CD14-positive monocyte (primary cell): Measurements from ENCODE around the gene IL17B. TPM values are rescaled to one million over a fixed set of nuclear protein-coding genes. Genes with fewer than 3 reads are reported as not detected.

Experiments used
- DNase-seq, 3 donors: peaks; one replicate each; pipeline ENCODE4 v3.0.0-alpha.2; 2011 to 2022
- H2AFZ ChIP-seq: 2 replicates; pipeline ENCODE4 v1.6.0; 2012; ENCODE audit warnings: mild to moderate bottlenecking, low read depth, low read length, inconsistent platforms; ENCODE audit not compliant: insufficient read depth, poor library complexity, severe bottlenecking
- H3K27ac ChIP-seq, 2 donors: 1 replicate in 1 of 2; 2 replicates in 1 of 2; pipeline ENCODE4 v1.5.1; 2012 to 2013; ENCODE audit warnings: low read length in 2 of 2, control low read depth in 1 of 2, inconsistent platforms in 1 of 2, low read depth in 1 of 2, mild to moderate bottlenecking in 1 of 2
- H3K27me3 ChIP-seq, 2 donors: one replicate each; pipeline versions ENCODE4 v1.6.0 to v1.6.1; 2011 to 2013; ENCODE audit warnings: low read length in 2 of 2; ENCODE audit not compliant: control insufficient read depth in 2 of 2, insufficient read depth in 2 of 2
- H3K36me3 ChIP-seq, 2 donors: replicated peaks in 1 of 2; 1 replicate in 1 of 2; 2 replicates in 1 of 2; pipeline versions ENCODE4 v1.5.1 to v1.6.1; 2012 to 2013; ENCODE audit warnings: low read length in 2 of 2, control low read depth in 1 of 2, inconsistent platforms in 1 of 2, mild to moderate bottlenecking in 1 of 2; ENCODE audit not compliant: insufficient read depth in 2 of 2, control insufficient read depth in 1 of 2
- H3K4me1 ChIP-seq, 2 donors: 1 replicate in 1 of 2; 2 replicates in 1 of 2; pipeline versions ENCODE4 v1.5.1 to v1.6.1; 2012 to 2013; ENCODE audit warnings: low read length in 2 of 2, control low read depth in 1 of 2, inconsistent platforms in 1 of 2, mild to moderate bottlenecking in 1 of 2, moderate library complexity in 1 of 2; ENCODE audit not compliant: insufficient read depth in 2 of 2, control insufficient read depth in 1 of 2
- H3K4me2 ChIP-seq: replicated peaks from 2 replicates; pipeline ENCODE3; 2012; ENCODE audit warnings: low read length, moderate library complexity, mild to moderate bottlenecking; ENCODE audit not compliant: poor library complexity, severe bottlenecking; ENCODE audit errors: extremely low read depth
- H3K4me3 ChIP-seq, 3 experiments: fragments of 200-600 bp in 1 of 3; sonication (generic) in 1 of 3; replicated peaks in 1 of 3; 1 replicate in 2 of 3; 2 replicates in 1 of 3; pipeline ENCODE4 v1.5.1; 2011 to 2013; ENCODE audit warnings: low read length in 3 of 3, mild to moderate bottlenecking in 3 of 3, control low read depth in 2 of 3, low read depth in 2 of 3, inconsistent platforms in 1 of 3, moderate library complexity in 1 of 3
- H3K79me2 ChIP-seq: 2 replicates; pipeline ENCODE4 v1.6.0; 2012; ENCODE audit warnings: mild to moderate bottlenecking, control low read depth, inconsistent platforms, low read length, moderate library complexity; ENCODE audit not compliant: insufficient read depth
- H3K9ac ChIP-seq: 2 replicates; pipeline ENCODE4 v1.6.0; 2017; ENCODE audit warnings: low read length, mild to moderate bottlenecking; ENCODE audit not compliant: insufficient read depth, poor library complexity, severe bottlenecking
- H3K9me3 ChIP-seq, 2 donors: replicated peaks in 1 of 2; 1 replicate in 1 of 2; 2 replicates in 1 of 2; pipeline versions ENCODE4 v1.5.1 to v1.6.1; 2012 to 2013; ENCODE audit warnings: low read length in 2 of 2, control low read depth in 1 of 2; ENCODE audit not compliant: control insufficient read depth in 1 of 2, insufficient read depth in 1 of 2
- H4K20me1 ChIP-seq: 2 replicates; pipeline ENCODE4 v1.6.0; 2012; ENCODE audit warnings: mild to moderate bottlenecking, low read length, control low read depth, moderate library complexity; ENCODE audit not compliant: insufficient read depth
- H3K27ac Mint-ChIP-seq, 7 donors: one replicate each; pipeline ENCODE4 v1.8.0; 2020; ENCODE audit warnings: mild to moderate bottlenecking in 7 of 7, mixed read lengths in 7 of 7, moderate library complexity in 6 of 7, inconsistent platforms in 2 of 7
- H3K27me3 Mint-ChIP-seq, 3 donors: one replicate each; pipeline ENCODE4 v1.8.0; 2021 to 2022; ENCODE audit warnings: low read depth in 3 of 3, mild to moderate bottlenecking in 3 of 3, mixed read lengths in 3 of 3, moderate library complexity in 3 of 3, inconsistent platforms in 1 of 3
- H3K36me3 Mint-ChIP-seq, 2 donors: one replicate each; pipeline ENCODE4 v1.8.0; 2020; ENCODE audit warnings: mixed read lengths in 2 of 2, inconsistent platforms in 1 of 2, mild to moderate bottlenecking in 1 of 2
- H3K4me1 Mint-ChIP-seq: one replicate; pipeline ENCODE4 v1.8.0; 2020; ENCODE audit warnings: mild to moderate bottlenecking, mixed read lengths
- H3K4me3 Mint-ChIP-seq, 2 donors: one replicate each; pipeline ENCODE4 v1.8.0; 2020; ENCODE audit warnings: mild to moderate bottlenecking in 2 of 2, mixed read lengths in 2 of 2, moderate library complexity in 1 of 2
- H3K9me3 Mint-ChIP-seq, 7 donors: one replicate each; pipeline ENCODE4 v1.8.0; 2020 to 2022; ENCODE audit warnings: mixed read lengths in 7 of 7, mild to moderate bottlenecking in 6 of 7, moderate library complexity in 6 of 7, inconsistent platforms in 2 of 7
- WGBS: methylation state at CpG from one replicate; pipeline ENCODE4 v1.1.5; 2013; ENCODE audit warnings: missing lambda C conversion rate; ENCODE audit not compliant: insufficient coverage; 5-methylcytosine and 5-hydroxymethylcytosine counted together
- intact Hi-C, 2 donors: fragments of 100-400 bp; cut with micrococcal nuclease; formaldehyde crosslinking; loops; one replicate each; pipeline versions ENCODE4 v1.15.0 to v1.15.1; 2023
- polyA plus RNA-seq, 3 donors: library from polyadenylated mRNA; depleted of rRNA in 1 of 3; unstranded in 2 of 3; stranded (reverse) in 1 of 3; fragments of 300-500 nt in 2 of 3; fragments of >200 nt in 1 of 3; fragmentation: Illumina TruSeq in 2 of 3; gene quantifications; 1 replicate in 2 of 3; 2 replicates in 1 of 3; pipeline ENCODE4 v1.2.3, GENCODE V29; 2012 to 2021
- TF ChIP-seq, protein P1 (sequence below): fragments of 200-600 bp; IDR thresholded peaks from one replicate; pipeline ENCODE4 v1.8.0; 2022; ENCODE audit warnings: antibody characterized with exemption, mild to moderate bottlenecking

The IL17B gene
- polyA plus RNA-seq, 3 donors = not detected

GRCh38 chr5:149341876-149342275 is 37.2 kb downstream of the IL17B start:
- TF ChIP-seq, protein P1, sequence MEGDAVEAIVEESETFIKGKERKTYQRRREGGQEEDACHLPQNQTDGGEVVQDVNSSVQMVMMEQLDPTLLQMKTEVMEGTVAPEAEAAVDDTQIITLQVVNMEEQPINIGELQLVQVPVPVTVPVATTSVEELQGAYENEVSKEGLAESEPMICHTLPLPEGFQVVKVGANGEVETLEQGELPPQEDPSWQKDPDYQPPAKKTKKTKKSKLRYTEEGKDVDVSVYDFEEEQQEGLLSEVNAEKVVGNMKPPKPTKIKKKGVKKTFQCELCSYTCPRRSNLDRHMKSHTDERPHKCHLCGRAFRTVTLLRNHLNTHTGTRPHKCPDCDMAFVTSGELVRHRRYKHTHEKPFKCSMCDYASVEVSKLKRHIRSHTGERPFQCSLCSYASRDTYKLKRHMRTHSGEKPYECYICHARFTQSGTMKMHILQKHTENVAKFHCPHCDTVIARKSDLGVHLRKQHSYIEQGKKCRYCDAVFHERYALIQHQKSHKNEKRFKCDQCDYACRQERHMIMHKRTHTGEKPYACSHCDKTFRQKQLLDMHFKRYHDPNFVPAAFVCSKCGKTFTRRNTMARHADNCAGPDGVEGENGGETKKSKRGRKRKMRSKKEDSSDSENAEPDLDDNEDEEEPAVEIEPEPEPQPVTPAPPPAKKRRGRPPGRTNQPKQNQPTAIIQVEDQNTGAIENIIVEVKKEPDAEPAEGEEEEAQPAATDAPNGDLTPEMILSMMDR = no peak
- Histone ChIP-seq H2AFZ (no peak overlapping the region), H3K27ac (no peak overlapping the region), H3K4me1 (peaks cover 23 to 26% of the 10 kb centered on the region in 2 donors), H3K9me3 (no peaks in the 10 kb centered on the region), H3K4me3 (no peak overlapping the region), H3K9ac (no peak overlapping the region), H3K27me3 (no peaks in the 10 kb centered on the region), H3K36me3 (no peaks in the 10 kb centered on the region), H3K79me2 (peaks cover 16% of the 10 kb centered on the region), H4K20me1 (no peaks in the 10 kb centered on the region), H3K4me2 (no peak overlapping the region)
- Mint-ChIP-seq H3K4me1 (peaks cover 25% of the 10 kb centered on the region), H3K27me3 (peaks cover 0 to 3% (median 2%) of the 10 kb centered on the region in 3 donors), H3K36me3 (no peaks in the 10 kb centered on the region), H3K4me3 (no peak overlapping the region), H3K9me3 (peaks cover 0 to 3% (median 0%) of the 10 kb centered on the region in 7 donors), H3K27ac (no peak overlapping the region)
- intact Hi-C loops = no loop called here
- no peak for DNase-seq

- TF ChIP-seq, protein P1 = no peak
- intact Hi-C loops = no loop called here
- peaks cover 0 to 3% (median 0%) of the 10 kb centered on the region in 7 donors for H3K9me3 Mint-ChIP-seq
Measured at GRCh38 chr5:149340920-149341319, 38.2 kb downstream of the IL17B start.

More at GRCh38 chr5:149340920-149341319, 38.2 kb downstream of the IL17B start:
- Histone ChIP-seq H3K4me2 (no peak overlapping the region), H2AFZ (no peak overlapping the region), H3K36me3 (no peaks in the 10 kb centered on the region), H3K79me2 (peaks cover 7% of the 10 kb centered on the region), H3K4me3 (no peak overlapping the region), H3K9ac (no peak overlapping the region), H3K27me3 (no peaks in the 10 kb centered on the region), H4K20me1 (no peaks in the 10 kb centered on the region), H3K4me1 (peaks cover 17 to 21% of the 10 kb centered on the region in 2 donors), H3K9me3 (no peaks in the 10 kb centered on the region), H3K27ac (no peak overlapping the region)
- WGBS = no CpG with 5 or more reads among the region's 1 CpG
- Mint-ChIP-seq H3K27ac (no peak overlapping the region), H3K4me1 (peaks cover 18% of the 10 kb centered on the region), H3K36me3 (no peaks in the 10 kb centered on the region), H3K4me3 (no peak overlapping the region), H3K27me3 (peaks cover 0 to 3% (median 2%) of the 10 kb centered on the region in 3 donors)
- no peak for DNase-seq
